Stimulated activated CD8-positive, alpha-beta memory T cell treated with anti-CD3 and anti-CD28 coated beads, Interleukin-7, amount 100 ng/mL, for 4 hours (primary cell): Measurements from ENCODE around the gene BEST2.
A peak's percentile ranks its signal among the peaks of the same experiment; 100 is the strongest.

Source experiments
- DNase-seq, 2 donors: peaks; one replicate each; pipeline ENCODE4 v3.0.0-alpha.2; 2020; ENCODE audit warnings: low read depth in 2 of 2

BEST2 gene

GRCh38 chr19:12769689-12770088, 18.1 kb downstream of the BEST2 start:
- DNase-seq: peak in 1 of 2 donors; percentile 62

- no peak for DNase-seq
Measured at GRCh38 chr19:12770922-12771321, 19.3 kb downstream of the BEST2 start.

DNA sequence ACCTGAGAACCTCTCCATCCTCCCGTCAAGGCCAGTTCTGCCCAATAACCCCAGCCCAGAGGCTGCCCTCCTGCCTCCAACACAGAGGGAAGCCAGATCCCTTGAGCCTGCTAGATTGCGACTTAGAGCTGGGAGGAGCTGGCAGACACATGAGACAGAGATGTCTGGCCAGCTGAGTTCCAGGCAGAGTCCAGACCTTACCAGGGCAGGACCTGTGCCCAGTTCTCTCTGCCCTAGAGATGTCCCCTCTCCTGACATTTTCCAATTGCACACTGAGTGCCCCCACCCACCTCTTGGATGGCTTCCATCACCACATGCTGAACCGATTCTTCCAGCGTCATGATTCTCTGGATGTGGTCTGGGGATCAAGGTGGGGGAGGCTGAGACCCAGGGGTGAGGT, 20.7 kb downstream of the BEST2 start:
- DNase-seq: no peak

GRCh38 chr19:12773571-12773970, 22.0 kb downstream of the BEST2 start:
- no peak for DNase-seq

DNA sequence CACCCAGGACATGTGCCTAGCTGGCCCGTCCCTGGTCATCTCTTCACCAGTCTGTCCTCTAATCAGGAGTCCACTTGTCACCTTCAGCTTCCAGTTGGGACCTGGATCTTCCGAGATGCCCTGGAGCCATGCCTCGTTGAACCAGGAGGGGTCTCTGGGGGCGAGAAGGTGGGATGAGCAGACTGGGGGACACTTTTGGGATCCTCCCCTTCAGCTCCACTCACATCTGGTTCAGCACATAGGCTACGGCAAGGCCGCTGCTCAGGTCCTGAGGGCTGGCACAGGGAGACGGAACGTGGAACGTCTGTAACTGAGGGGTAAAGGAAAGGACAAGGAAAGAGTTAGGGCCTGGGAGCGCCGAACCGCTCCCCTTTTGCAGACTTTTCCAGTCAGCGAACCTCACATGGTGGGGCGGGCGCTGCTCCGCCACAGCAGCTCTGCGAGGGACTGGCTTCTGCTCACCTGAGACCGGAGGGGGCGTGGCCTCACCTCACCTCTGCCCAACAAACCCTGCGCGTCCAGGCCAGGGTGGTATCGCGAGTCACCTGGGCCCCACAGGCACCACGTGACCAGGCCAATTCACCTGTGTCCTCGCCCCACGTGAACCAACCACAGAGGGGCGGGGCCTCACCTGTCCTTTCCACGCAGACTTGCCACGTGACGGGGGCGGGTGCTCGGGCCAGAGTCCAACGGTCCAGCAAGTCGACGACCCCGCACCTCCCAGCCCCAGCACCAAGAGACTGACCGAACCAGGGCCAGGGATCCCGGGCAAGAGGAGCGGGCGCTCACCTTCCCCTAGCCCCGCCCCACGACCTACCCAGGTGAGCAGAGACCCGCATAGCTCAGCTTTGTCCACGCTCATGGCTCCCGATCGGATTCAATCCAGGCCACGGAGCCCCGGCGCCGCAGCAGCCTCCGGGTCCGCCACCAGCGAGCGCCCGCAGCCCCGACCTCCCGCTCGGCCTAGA, 23.3 kb downstream of the BEST2 start, which contains the start of gene HOOK2:
Gene HOOK2, minus strand, starts transcription at position 965 of the 968 bp plus-strand sequence. Its CDS starts 103 bp downstream, at position 862.
- DNase-seq: no peak

DNA sequence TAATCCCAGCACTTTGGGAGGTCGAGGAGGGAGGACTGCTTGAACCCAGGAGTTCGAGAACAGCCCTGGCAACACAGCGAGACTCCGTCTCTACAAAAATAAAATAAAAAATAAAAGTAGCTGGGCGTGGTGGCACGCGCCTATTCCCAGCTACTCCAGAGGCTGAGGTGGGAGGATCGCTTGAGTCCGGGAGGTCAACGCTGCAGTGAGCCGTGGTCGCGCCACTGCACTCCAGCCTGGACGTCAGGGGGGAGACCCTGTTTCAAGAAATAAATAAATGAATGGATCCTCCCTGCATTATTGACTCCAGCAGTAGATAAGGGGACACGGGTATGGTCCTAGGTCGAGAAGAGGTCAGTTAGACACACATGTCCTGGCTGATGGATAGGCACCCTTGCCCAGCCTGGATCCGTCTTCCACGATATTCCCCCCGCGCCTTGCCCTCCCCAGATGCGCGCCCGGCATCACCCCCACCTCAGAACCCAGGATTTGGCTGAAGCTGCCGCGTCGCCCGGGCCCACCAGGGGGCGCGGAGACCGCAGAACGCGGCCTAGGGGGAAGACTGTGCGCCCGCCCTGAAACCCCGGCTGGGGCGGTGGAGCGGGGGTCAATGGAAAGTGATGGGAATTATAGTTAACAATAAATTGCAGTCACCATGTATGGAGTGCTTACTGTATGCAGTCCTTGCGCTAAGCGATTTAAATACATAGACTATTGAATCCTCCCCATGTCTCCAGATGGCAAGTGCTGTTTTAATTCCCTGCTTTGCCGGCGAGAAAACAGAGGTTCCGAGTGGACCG, 25.8 kb downstream of the BEST2 start:
- DNase-seq: peak in 1 of 2 donors; percentile 75

- DNase-seq: no peak
Measured at GRCh38 chr19:12778017-12778904, 26.7 kb downstream of the BEST2 start.

GRCh38 chr19:12778905-12779161, 27.2 kb downstream of the BEST2 start:
- DNase-seq: no peak

DNA sequence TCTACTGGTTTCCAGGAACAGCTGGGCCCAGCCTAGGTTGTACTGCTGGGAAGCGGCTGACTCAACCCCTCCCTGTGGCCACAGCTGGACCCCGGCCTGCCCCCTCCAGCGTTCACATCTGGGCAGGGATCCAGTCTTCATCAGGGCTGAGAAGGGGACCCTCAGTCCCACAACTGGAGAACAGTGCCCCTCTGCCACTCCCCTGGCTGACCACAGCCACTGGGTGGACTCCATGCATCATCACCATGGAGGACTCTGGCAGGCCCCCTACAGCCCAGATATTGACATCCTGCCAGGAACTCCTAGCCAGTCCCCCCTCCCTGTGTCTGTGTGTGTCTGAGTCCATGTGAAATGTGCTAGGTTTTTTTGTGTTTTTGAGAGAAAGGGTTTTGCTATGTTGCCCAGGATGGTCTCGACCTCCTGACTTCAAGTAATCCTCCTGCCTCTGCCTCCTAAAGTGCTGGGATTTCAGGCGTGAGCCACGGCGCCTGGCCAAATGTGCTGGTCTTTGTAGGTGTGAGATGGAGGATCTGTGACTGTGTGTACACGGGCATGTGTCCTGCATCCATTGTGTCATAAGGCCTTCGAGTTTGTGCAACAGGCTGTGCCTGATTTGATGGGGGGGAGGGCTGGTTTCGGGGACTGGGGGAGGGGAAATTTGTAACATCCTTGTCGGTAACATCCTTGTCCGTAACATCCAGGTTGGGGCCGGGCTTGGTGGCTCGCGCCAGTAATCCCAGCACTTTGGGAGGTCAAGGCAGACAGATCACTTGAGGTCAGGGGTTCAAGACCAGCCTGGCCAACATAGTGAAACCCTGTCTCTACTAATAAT, 27.8 kb downstream of the BEST2 start:
- no peak for DNase-seq

DNA sequence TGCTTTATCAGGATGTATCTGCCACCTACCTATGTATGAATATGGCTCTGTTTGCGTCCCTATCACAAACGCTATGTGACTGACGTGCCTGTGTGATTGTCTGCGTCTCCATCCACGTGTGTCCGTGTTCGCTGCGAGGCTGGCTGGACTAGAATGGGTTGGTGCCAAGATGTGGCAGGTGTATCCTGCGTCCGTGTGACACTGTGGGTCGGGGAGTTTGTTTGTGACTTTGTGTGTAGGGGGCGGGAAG, 30.5 kb downstream of the BEST2 start:
- no peak for DNase-seq

DNA sequence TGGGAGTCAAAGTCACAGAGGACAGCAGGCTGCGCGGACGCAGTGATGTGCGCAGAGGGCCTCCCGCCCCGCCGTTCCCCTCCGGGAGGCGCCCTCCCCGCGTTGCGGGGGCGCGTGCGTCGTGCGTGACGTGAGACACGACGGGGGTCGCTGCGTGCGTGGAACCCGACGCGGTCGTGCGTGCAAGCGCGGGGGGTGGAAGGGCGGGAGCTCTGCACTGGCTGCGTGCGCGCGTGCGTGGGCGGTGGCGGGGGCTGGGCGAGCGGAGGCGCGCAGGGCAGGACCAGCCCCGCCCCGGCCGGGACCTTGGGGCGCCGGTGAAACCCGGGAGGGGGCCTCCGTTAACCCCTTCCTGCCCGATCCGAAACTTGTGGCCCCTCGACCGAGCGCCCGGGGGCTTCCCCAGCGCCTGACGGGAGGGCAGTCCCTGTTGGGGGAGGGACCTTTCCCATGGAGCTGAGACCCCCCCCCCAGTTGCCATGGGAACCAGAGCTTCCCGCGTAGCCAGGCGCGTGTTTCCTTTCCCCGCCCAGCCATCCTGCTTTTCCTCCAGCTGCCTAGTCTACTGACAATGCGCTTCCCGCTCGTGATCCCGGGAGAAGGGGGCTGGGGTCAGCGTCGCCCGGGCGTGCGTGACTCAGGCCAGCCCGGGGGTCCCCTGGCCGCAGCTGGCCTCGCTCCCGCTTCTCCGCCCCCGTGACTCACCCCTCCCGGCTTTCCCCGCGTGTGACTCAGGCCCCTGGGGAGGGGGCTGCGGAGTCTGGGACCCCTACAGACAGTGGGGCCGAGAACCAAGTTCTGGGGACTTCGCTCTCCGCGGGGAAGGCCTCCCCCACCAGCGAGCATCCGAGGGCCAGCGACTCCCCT, 31.1 kb downstream of the BEST2 start:
- DNase-seq: peak; percentile 80 to 92

DNA sequence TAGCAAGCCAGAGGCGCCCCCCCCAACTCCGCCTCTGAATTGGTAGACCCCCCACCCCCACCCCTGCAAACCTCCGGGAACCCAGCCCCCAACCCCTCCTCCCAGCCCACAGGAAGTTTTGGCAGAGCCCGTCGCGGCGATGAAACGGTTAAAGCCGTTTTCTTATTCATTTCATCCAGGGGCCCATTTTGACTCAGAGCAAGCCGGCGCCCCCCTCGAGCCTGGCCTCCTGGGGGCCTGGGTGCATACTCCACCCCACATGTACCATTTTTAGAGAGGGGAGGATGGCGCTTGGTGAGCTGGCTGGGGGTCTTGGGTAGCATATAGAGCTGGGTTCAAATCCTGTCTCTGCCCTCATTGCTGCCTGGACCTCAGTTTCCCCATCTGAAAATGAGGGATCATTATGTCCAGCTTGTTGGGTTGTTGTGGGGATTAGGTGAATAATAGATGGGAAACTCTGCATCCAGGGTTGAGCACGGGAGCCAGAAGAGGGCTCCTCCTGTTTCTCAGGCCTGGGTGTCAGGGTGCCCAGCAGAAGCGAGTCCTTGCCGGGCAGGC, 31.8 kb downstream of the BEST2 start:
- DNase-seq: no peak

GRCh38 chr19:12783849-12784393, 32.3 kb downstream of the BEST2 start:
- no peak for DNase-seq

DNA sequence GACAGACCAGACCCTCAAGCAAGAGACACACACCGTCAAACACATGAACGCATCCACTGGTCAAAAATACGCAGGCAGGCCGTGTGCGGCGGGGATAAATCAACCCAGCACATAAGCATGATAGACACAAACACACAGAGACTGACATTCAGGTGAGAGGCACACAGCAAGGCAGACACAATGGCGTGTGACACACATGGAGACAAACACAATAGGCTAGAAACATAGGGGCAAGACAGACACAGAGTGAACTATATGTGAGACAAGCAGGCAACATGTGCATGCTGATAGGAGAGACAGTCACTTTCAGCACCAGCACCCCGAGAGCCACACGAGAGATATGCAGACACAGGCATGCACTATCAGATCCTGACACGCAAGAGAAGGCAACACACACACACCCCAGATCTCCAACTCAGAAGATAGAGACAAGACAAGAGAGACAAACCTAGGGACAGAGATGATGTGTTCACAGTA, 32.8 kb downstream of the BEST2 start:
- DNase-seq: no peak

DNA sequence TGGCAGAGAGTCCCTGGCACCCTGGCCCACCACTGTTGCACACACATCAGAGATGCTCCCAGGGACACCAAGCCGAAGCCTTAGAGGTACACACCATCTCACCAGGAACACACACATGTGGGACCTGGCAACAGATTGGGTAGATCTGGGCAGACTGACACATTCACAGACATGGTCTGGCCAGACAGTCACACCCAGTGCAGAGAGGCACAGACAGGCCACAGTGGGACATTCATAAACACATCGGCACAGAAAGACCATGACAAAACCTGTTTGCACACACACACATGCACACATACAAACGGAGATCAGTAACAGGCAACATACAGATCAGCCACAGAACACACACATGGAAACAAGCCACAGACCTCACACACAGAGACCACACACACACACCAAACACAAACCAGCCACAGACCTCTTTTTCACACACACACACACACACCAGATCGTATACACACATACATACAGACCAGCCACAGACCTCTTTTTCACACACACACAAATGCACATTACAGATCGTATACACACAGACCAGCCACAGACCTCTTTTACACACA, 33.4 kb downstream of the BEST2 start:
- no peak for DNase-seq

DNA sequence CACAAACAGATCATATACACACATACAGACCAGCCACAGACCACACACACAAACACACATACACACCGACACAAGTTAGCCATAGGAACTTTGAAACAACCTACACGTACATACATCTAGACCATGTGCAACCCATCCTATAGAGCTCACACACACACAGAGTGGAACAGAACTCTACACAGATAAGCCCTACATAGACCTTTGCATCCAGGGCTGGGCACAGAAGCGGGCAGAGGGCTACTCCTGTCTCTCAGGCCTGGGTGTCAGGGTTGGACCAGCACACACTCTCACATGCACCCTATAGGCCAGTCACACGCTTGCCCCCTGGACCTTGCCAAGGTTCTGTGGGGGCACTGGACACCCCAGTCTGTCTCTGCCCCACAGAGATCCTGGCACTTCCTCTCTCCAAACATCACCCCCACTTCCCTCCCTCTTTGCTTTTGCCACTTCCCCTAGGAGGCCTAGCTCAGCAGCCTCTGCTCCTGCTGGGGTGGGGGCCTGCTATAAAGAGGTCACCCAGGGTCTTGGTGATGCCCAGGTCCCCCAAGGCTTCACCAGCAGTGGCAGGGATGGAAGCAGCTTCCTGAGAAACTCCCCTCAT, 33.9 kb downstream of the BEST2 start:
- DNase-seq: no peak

- DNase-seq: no peak
Measured at GRCh38 chr19:12786141-12786870, 34.7 kb downstream of the BEST2 start.

DNA sequence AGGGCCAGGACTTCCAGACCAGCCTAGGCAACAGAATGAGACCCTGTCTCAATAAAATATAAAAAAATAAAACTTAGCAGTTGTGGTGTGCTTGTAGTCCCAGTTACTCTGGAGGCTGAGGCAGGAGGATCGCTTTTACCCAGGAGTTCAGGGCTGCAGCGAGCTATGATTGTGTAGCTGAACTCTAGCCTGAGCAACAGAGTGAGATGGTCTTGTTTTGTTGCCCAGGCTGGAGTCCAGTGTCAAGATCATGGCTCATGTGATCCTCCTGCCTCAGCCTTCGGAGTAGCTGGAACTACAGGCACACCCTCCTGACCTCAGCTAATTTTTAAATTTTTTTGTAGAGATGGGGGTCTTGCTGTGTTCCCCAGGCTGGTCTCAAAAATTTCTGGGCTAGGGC, 35.4 kb downstream of the BEST2 start:
- no peak for DNase-seq
